ENCODE data around the gene FBXO42. TPM values are rescaled to one million over a fixed set of nuclear protein-coding genes. Genes with fewer than 3 reads are reported as not detected.

FBXO42 gene
- total and polyA plus RNA-seq, 4 donors: 5.9 to 9.4 (median 6.5) TPM

DNA sequence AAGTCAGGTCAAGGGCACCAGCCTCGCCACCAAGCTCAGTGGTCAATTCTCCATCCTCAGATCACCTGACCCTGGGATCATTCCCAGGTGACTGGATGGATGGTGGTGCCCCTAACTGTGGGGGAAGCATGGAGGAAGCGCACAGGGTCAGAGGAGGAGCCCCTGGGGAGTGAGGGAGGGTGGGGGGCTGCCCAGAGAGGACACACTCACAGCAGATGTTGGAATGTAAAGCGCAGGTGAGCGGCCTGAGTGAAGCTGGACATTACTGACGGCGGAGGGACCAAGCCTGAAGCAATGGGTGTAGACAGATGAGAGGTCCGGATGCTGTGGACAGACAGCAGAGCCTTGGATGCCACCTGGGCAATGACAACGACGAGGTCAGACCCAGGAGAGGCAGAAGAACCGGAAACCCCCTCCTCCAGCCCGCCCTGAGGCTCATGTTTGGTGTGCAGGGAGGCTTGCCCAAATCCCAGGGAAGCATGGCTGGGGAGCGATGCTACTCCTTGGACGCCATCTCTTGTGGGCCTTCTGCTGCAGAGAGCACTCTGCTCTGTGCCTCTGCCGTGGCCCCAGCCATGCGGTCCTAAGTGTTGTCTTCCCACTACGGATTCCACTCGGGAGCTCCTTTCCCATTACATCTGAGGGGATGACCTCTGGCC is 109.6 kb downstream of the FBXO42 start:
- 74% methylated on average over 17 of the region's 17 CpGs for WGBS
- H3K4me1 ChIP-seq (ENCODE audit: control insufficient read depth in 4 of 4, insufficient read depth in 4 of 4, low read length in 3 of 4): peaks cover 0 to 5% (median 3%) of the 10 kb centered on the region in 4 donors
- no peak overlapping the region for H3K27ac ChIP-seq (ENCODE audit: low read depth in 1 of 2, low read length in 2 of 2)
- no peaks in the 10 kb centered on the region for H3K27me3 ChIP-seq (ENCODE audit: control insufficient read depth in 4 of 4, insufficient read depth in 4 of 4, low read length in 3 of 4)
- no peak for DNase-seq (ENCODE audit: low spot score)
- no peak overlapping the region for H3K9ac ChIP-seq (ENCODE audit: low read depth in 1 of 2, low read length in 2 of 2)
- TF ChIP-seq EGR1 (IDR thresholded peaks at IDR 0.05; ENCODE audit: low read depth in 2 of 2) (no peak), FOXA2 (IDR thresholded peaks at IDR 0.05) (no peak), JUND (IDR thresholded peaks at IDR 0.05) (no peak), RXRA (IDR thresholded peaks at IDR 0.05) (no peak), HNF4A (conservative IDR thresholded peaks at IDR 0.05) (no peak)
- TF ChIP-seq, protein P1, sequence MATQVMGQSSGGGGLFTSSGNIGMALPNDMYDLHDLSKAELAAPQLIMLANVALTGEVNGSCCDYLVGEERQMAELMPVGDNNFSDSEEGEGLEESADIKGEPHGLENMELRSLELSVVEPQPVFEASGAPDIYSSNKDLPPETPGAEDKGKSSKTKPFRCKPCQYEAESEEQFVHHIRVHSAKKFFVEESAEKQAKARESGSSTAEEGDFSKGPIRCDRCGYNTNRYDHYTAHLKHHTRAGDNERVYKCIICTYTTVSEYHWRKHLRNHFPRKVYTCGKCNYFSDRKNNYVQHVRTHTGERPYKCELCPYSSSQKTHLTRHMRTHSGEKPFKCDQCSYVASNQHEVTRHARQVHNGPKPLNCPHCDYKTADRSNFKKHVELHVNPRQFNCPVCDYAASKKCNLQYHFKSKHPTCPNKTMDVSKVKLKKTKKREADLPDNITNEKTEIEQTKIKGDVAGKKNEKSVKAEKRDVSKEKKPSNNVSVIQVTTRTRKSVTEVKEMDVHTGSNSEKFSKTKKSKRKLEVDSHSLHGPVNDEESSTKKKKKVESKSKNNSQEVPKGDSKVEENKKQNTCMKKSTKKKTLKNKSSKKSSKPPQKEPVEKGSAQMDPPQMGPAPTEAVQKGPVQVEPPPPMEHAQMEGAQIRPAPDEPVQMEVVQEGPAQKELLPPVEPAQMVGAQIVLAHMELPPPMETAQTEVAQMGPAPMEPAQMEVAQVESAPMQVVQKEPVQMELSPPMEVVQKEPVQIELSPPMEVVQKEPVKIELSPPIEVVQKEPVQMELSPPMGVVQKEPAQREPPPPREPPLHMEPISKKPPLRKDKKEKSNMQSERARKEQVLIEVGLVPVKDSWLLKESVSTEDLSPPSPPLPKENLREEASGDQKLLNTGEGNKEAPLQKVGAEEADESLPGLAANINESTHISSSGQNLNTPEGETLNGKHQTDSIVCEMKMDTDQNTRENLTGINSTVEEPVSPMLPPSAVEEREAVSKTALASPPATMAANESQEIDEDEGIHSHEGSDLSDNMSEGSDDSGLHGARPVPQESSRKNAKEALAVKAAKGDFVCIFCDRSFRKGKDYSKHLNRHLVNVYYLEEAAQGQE (IDR thresholded peaks at IDR 0.05): no peak
- TF ChIP-seq, protein P2, sequence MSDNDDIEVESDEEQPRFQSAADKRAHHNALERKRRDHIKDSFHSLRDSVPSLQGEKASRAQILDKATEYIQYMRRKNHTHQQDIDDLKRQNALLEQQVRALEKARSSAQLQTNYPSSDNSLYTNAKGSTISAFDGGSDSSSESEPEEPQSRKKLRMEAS (IDR thresholded peaks at IDR 0.05): no peak
- TF ChIP-seq, protein P3, sequence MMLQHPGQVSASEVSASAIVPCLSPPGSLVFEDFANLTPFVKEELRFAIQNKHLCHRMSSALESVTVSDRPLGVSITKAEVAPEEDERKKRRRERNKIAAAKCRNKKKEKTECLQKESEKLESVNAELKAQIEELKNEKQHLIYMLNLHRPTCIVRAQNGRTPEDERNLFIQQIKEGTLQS (IDR thresholded peaks at IDR 0.05): no peak
- no peaks in the 10 kb centered on the region for H3K9me3 ChIP-seq (ENCODE audit: control insufficient read depth in 4 of 4, low read length in 3 of 4)
- H3K4me3 ChIP-seq (ENCODE audit: low read depth in 1 of 3, low read length in 3 of 3): no peak overlapping the region
- H3K36me3 ChIP-seq (ENCODE audit: control insufficient read depth in 4 of 4, insufficient read depth in 3 of 4, low read depth in 1 of 4, low read length in 3 of 4): no peaks in the 10 kb centered on the region

DNA sequence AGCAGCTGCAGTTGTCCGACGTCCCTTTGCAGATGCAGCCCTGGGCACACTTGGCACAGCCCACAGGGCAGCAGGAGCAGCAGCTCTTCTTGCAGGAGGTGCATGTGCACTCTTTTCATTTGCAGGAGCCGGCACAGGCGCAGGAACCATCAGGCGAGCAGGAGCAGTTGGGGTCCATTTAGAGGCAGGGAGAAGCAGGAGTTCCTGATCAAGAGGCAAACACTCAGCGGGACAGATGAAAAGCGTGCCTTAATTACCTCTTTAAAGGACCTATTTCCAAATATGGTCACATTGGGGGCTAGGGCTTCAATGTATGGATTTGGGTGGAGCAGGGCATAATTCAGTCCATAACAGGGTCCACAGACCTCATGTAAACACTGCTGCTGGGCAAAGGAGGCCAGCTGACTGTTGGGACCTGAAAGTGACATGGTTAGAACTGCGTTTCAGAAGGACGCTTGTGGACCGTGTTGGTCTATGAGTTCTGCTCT is 111.0 kb downstream of the FBXO42 start:
- Histone ChIP-seq H3K27me3 (ENCODE audit: control insufficient read depth in 4 of 4, insufficient read depth in 4 of 4, low read length in 3 of 4) (no peaks in the 10 kb centered on the region), H3K27ac (ENCODE audit: low read depth in 1 of 2, low read length in 2 of 2) (no peak overlapping the region), H3K4me1 (ENCODE audit: control insufficient read depth in 4 of 4, insufficient read depth in 4 of 4, low read length in 3 of 4) (peaks cover 1 to 14% (median 10%) of the 10 kb centered on the region in 4 donors), H3K36me3 (ENCODE audit: control insufficient read depth in 4 of 4, insufficient read depth in 3 of 4, low read depth in 1 of 4, low read length in 3 of 4) (no peaks in the 10 kb centered on the region), H3K9me3 (ENCODE audit: control insufficient read depth in 4 of 4, low read length in 3 of 4) (no peaks in the 10 kb centered on the region), H3K4me3 (ENCODE audit: low read depth in 1 of 3, low read length in 3 of 3) (no peak overlapping the region), H3K9ac (ENCODE audit: low read depth in 1 of 2, low read length in 2 of 2) (no peak overlapping the region)
- WGBS: 88% methylated on average over 10 of the region's 10 CpGs
- no peak for DNase-seq (ENCODE audit: low spot score)
- TF ChIP-seq TAF1 (conservative IDR thresholded peaks at IDR 0.05): no peak
- TF ChIP-seq YY1 (IDR thresholded peaks at IDR 0.05): no peak
- TF ChIP-seq EGR1 (IDR thresholded peaks at IDR 0.05; ENCODE audit: low read depth in 2 of 2): no peak
- no peak for TF ChIP-seq NR2F2 (IDR thresholded peaks at IDR 0.05)
- TF ChIP-seq JUND (IDR thresholded peaks at IDR 0.05): no peak
- no peak for TF ChIP-seq FOXA2 (IDR thresholded peaks at IDR 0.05)
- TF ChIP-seq, protein P4, sequence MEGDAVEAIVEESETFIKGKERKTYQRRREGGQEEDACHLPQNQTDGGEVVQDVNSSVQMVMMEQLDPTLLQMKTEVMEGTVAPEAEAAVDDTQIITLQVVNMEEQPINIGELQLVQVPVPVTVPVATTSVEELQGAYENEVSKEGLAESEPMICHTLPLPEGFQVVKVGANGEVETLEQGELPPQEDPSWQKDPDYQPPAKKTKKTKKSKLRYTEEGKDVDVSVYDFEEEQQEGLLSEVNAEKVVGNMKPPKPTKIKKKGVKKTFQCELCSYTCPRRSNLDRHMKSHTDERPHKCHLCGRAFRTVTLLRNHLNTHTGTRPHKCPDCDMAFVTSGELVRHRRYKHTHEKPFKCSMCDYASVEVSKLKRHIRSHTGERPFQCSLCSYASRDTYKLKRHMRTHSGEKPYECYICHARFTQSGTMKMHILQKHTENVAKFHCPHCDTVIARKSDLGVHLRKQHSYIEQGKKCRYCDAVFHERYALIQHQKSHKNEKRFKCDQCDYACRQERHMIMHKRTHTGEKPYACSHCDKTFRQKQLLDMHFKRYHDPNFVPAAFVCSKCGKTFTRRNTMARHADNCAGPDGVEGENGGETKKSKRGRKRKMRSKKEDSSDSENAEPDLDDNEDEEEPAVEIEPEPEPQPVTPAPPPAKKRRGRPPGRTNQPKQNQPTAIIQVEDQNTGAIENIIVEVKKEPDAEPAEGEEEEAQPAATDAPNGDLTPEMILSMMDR (IDR thresholded peaks at IDR 0.05; ENCODE audit: low read depth, low read length, missing input control): no peak
- TF ChIP-seq, protein P1 (IDR thresholded peaks at IDR 0.05): no peak
- TF ChIP-seq FOXA1 (IDR thresholded peaks at IDR 0.05): no peak
- TF ChIP-seq RAD21 (IDR thresholded peaks at IDR 0.05): no peak
